ENCODE data around the gene LY6G6C.

LY6G6C gene

GRCh38 chr6:31689249-31690110 lies 32.1 kb downstream of the LY6G6C start:
- peak; percentile 82 for TF ChIP-seq CTCF (IDR thresholded peaks at IDR 0.05; ENCODE audit: low read depth, low read length, poor library complexity, severe bottlenecking)
- TF ChIP-seq EZH2phosphoT487 (IDR thresholded peaks at IDR 0.05; ENCODE audit: borderline replicate concordance, low read length), result no peak
- Histone ChIP-seq H4K20me1 (ENCODE audit: control insufficient read depth, insufficient read depth, low read depth, low read length) (no peaks in the 10 kb centered on the region), H3F3A (ENCODE audit: control insufficient read depth, insufficient read depth) (no peaks in the 10 kb centered on the region; the same call in 1 of the 2 replicates), H3K79me2 (ENCODE audit: control insufficient read depth, low read length) (no peaks in the 10 kb centered on the region), H3K4me3 (ENCODE audit: low read length) (peak overlapping the region; percentile 6; the same call in 1 of the 2 replicates), H3K9me2 (replicated peaks; ENCODE audit: control insufficient read depth, low read length) (no peaks in the 10 kb centered on the region), H3K36me3 (ENCODE audit: control insufficient read depth, low read length) (peaks cover 53% of the 10 kb centered on the region), H3K27ac (ENCODE audit: low read depth, low read length) (no peak overlapping the region), H3K9me3 (ENCODE audit: control insufficient read depth, insufficient read depth, low read length) (no peaks in the 10 kb centered on the region), H3K4me1 (ENCODE audit: control insufficient read depth, low read length) (peaks cover 15% of the 10 kb centered on the region), H3K4me2 (ENCODE audit: low read length) (peak overlapping the region; percentile 49), H3K27me3 (ENCODE audit: control insufficient read depth, low read length) (no peaks in the 10 kb centered on the region)

DNA sequence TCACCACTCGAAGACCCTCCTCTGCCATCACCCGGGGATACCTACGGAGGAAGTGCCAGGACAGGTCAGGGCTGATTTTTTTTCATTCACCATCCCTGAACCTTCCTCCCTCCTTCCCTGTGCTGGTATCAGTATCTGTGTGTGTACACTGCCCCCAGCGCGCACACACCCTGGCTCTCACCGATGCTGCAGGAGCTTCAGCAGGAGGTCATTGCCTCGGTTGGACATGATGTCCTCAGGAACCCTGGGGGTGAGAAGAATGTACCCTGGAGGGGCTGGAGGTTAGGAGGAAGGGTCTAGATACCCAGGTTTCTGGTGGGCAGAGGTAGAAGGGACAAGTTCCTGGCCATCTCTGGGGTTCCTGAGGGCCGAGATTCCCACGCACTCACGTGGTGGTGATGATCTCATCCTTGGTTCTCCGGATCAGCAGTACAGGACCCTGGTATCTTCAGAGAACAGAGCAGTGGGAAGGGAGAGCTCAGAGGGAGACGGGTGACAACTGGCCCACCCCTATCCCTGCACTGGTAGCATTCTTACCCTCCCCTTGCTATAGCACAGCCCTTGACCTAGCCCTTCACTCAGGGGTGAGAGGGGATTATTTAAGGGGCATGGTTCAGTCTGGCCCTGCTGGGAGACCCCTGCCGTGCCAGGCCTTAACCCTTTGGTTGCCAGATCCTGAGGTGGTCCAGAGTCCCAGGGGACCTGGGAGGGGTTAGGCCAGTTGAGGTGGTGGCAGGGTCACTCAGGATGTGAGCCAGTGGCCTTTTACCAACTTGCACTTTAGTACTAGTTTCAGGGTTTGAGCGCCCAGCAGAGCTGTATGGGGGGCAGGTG lies 33.5 kb downstream of the LY6G6C start:
- Histone ChIP-seq H3K9me2 (replicated peaks; ENCODE audit: control insufficient read depth, low read length) (no peaks in the 10 kb centered on the region), H3K9me3 (ENCODE audit: control insufficient read depth, insufficient read depth, low read length) (no peaks in the 10 kb centered on the region), H3K4me2 (ENCODE audit: low read length) (no peak overlapping the region), H3F3A (ENCODE audit: control insufficient read depth, insufficient read depth) (no peaks in the 10 kb centered on the region; the same call in 1 of the 2 replicates), H3K36me3 (ENCODE audit: control insufficient read depth, low read length) (peaks cover 51% of the 10 kb centered on the region), H3K27me3 (ENCODE audit: control insufficient read depth, low read length) (no peaks in the 10 kb centered on the region), H4K20me1 (ENCODE audit: control insufficient read depth, insufficient read depth, low read depth, low read length) (no peaks in the 10 kb centered on the region), H3K4me3 (ENCODE audit: low read length) (no peak overlapping the region), H3K27ac (ENCODE audit: low read depth, low read length) (no peak overlapping the region), H3K4me1 (ENCODE audit: control insufficient read depth, low read length) (peaks cover 15% of the 10 kb centered on the region), H3K79me2 (ENCODE audit: control insufficient read depth, low read length) (no peaks in the 10 kb centered on the region)
- TF ChIP-seq EZH2phosphoT487 (IDR thresholded peaks at IDR 0.05; ENCODE audit: borderline replicate concordance, low read length) (no peak), CTCF (IDR thresholded peaks at IDR 0.05; ENCODE audit: low read depth, low read length, poor library complexity, severe bottlenecking) (no peak)

- H3K79me2 ChIP-seq (ENCODE audit: control insufficient read depth, low read length), result no peaks in the 10 kb centered on the region
- no peak overlapping the region for H3K27ac ChIP-seq (ENCODE audit: low read depth, low read length)
- H3K9me2 ChIP-seq (replicated peaks; ENCODE audit: control insufficient read depth, low read length), result no peaks in the 10 kb centered on the region
- H4K20me1 ChIP-seq (ENCODE audit: control insufficient read depth, insufficient read depth, low read depth, low read length), result no peaks in the 10 kb centered on the region
- TF ChIP-seq CTCF (IDR thresholded peaks at IDR 0.05; ENCODE audit: low read depth, low read length, poor library complexity, severe bottlenecking), result no peak
- TF ChIP-seq EZH2phosphoT487 (IDR thresholded peaks at IDR 0.05; ENCODE audit: borderline replicate concordance, low read length), result no peak
- no peak overlapping the region for H3K4me3 ChIP-seq (ENCODE audit: low read length)
- no peaks in the 10 kb centered on the region; the same call in 1 of the 2 replicates for H3F3A ChIP-seq (ENCODE audit: control insufficient read depth, insufficient read depth)
- peaks cover 15% of the 10 kb centered on the region for H3K4me1 ChIP-seq (ENCODE audit: control insufficient read depth, low read length)
- no peak overlapping the region for H3K4me2 ChIP-seq (ENCODE audit: low read length)
- peaks cover 47% of the 10 kb centered on the region for H3K36me3 ChIP-seq (ENCODE audit: control insufficient read depth, low read length)
- no peaks in the 10 kb centered on the region for H3K9me3 ChIP-seq (ENCODE audit: control insufficient read depth, insufficient read depth, low read length)
- H3K27me3 ChIP-seq (ENCODE audit: control insufficient read depth, low read length), result no peaks in the 10 kb centered on the region
These were observed 34.2 kb downstream of the LY6G6C start for GRCh38 chr6:31687321-31687720.
